GM18511 (cell line): ENCODE results near the gene FLNB.

Source experiments
- ATAC-seq: cut with Tn5 transposase; IDR thresholded peaks from one replicate; pipeline ENCODE4 v1.9.1; 2021; ENCODE audit warnings: mild to moderate bottlenecking, moderate library complexity; ENCODE audit not compliant: unreplicated experiment

Gene FLNB

GRCh38 chr3:58177747-58178527 is 169.7 kb downstream of the FLNB start:
- peak; percentile 91 for ATAC-seq

GRCh38 chr3:58178528-58179234 is 170.5 kb downstream of the FLNB start:
- ATAC-seq, result no peak

- ATAC-seq, result no peak
Observed at GRCh38 chr3:58179235-58180098, 171.2 kb downstream of the FLNB start.

GRCh38 chr3:58180099-58180880 is 172.1 kb downstream of the FLNB start:
- ATAC-seq, result no peak

GRCh38 chr3:58180940-58181587 is 172.8 kb downstream of the FLNB start:
- ATAC-seq, result no peak

- no peak for ATAC-seq
Observed at GRCh38 chr3:58183221-58183620, 175.0 kb downstream of the FLNB start.

GRCh38 chr3:58183891-58184290 is 175.7 kb downstream of the FLNB start:
- ATAC-seq, result no peak

GRCh38 chr3:58184309-58184981 is 176.2 kb downstream of the FLNB start:
- ATAC-seq, result no peak

GRCh38 chr3:58184982-58185360 is 176.7 kb downstream of the FLNB start:
- no peak for ATAC-seq

- ATAC-seq, result no peak
Observed at GRCh38 chr3:58188173-58188564, 179.9 kb downstream of the FLNB start.

GRCh38 chr3:58188921-58189451 is 180.8 kb downstream of the FLNB start:
- no peak for ATAC-seq

- ATAC-seq, result no peak
Observed at GRCh38 chr3:58189691-58190090, 181.5 kb downstream of the FLNB start.

GRCh38 chr3:58190291-58190690 is 182.1 kb downstream of the FLNB start:
- ATAC-seq, result no peak

- ATAC-seq, result no peak
Observed at GRCh38 chr3:58190882-58191281, 182.7 kb downstream of the FLNB start.

- no peak for ATAC-seq
Observed at GRCh38 chr3:58191361-58191991, 183.3 kb downstream of the FLNB start.

GRCh38 chr3:58192069-58192468 is 183.8 kb downstream of the FLNB start:
- ATAC-seq, result no peak

- ATAC-seq, result no peak
Observed at GRCh38 chr3:58193682-58194407, 185.6 kb downstream of the FLNB start.

GRCh38 chr3:58197588-58197987 is 189.4 kb downstream of the FLNB start:
- no peak for ATAC-seq
